ENCODE results near the gene FYCO1. TPM values are rescaled to one million over a fixed set of nuclear protein-coding genes. Genes with fewer than 3 reads are reported as not detected.

FYCO1 gene
- total and polyA plus RNA-seq, 2 of the 8 experiments (the other 6 are each of a cell fraction or from before 2014, with no cell fraction given) = 4.8 to 10.8 TPM

GRCh38 chr3:46010519-46011113 lies 15.0 kb upstream of the FYCO1 start:
- no peak overlapping the region for H2BK120ac ChIP-seq (replicated peaks; ENCODE audit: low read depth, low read length)
- H3K27me3 ChIP-seq (replicated peaks in 1 of 4; ENCODE audit: control insufficient read depth in 3 of 4, extremely low read depth in 1 of 4, insufficient read depth in 3 of 4, low read length in 3 of 4) = no peaks in the 10 kb centered on the region
- CTCF ChIA-PET (ENCODE audit: partially characterized antibody) = interaction anchor here (0.6 kb wide), 1 partner anchor 16 kb away, joined by 3 read pairs; no protein-coding TSS in a partner anchor
- no peak overlapping the region for H3K9ac ChIP-seq (replicated peaks in 1 of 4; ENCODE audit: extremely low read depth in 1 of 4, low read depth in 3 of 4, low read length in 3 of 4)
- WGBS, 2 experiments (ENCODE audit: extremely low coverage in 1 of 2, insufficient coverage in 1 of 2, insufficient read length in 1 of 2, insufficient replicate concordance in 2 of 2, low coverage in 1 of 2, low lambda C conversion rate in 2 of 2, missing lambda C conversion rate in 1 of 2) = 86% methylated on average over 2 of the region's 2 CpGs; no CpG with 5 or more reads in 1 of the 2 experiments
- DNase-seq (ENCODE audit: low read depth in 1 of 2, low spot score in 2 of 2) = no peak
- no peaks in the 10 kb centered on the region for H3K9me3 ChIP-seq (ENCODE audit: insufficient read depth in 2 of 2, low read depth in 1 of 2, low read length in 1 of 2)
- H2BK15ac ChIP-seq (ENCODE audit: low read length) = no peak overlapping the region
- no peak overlapping the region for H3K4me3 ChIP-seq (ENCODE audit: extremely low read depth in 1 of 4, insufficient read depth in 2 of 4, low read depth in 3 of 4, low read length in 4 of 4)
- H2AFZ ChIP-seq (ENCODE audit: low read length) = no peak overlapping the region
- no peak overlapping the region for H3K18ac ChIP-seq (ENCODE audit: extremely low read depth, low read length)
- H4K8ac ChIP-seq (ENCODE audit: extremely low read depth, insufficient read depth, low read length) = no peak overlapping the region
- H4K20me1 ChIP-seq (replicated peaks in 1 of 2; ENCODE audit: control insufficient read depth in 1 of 2, insufficient read depth in 2 of 2, low read length in 2 of 2) = no peaks in the 10 kb centered on the region
- no peak overlapping the region for H4K91ac ChIP-seq (replicated peaks; ENCODE audit: insufficient read length, low read length)
- no peak overlapping the region for H3K23ac ChIP-seq (ENCODE audit: insufficient read length)
- no peaks in the 10 kb centered on the region for H3K79me1 ChIP-seq (ENCODE audit: low read depth, low read length)
- no peak overlapping the region for H2AK5ac ChIP-seq (ENCODE audit: low read depth, low read length)
- POLR2A ChIA-PET (ENCODE audit: partially characterized antibody) = interaction anchor here (1.2 kb wide), 1 partner anchor 16 kb away, joined by 3 read pairs; no protein-coding TSS in a partner anchor
- no peaks in the 10 kb centered on the region for H3K36me3 ChIP-seq (ENCODE audit: control insufficient read depth in 2 of 4, insufficient read depth in 4 of 4, low read length in 3 of 4)
- no peak overlapping the region for H2BK5ac ChIP-seq (ENCODE audit: low read depth, low read length)
- H2BK12ac ChIP-seq (ENCODE audit: low read depth, low read length) = no peak overlapping the region
- no peaks in the 10 kb centered on the region for H3K79me2 ChIP-seq (ENCODE audit: control insufficient read depth in 1 of 2, insufficient read depth in 2 of 2, low read length in 2 of 2)
- no peak overlapping the region for H4K5ac ChIP-seq (ENCODE audit: insufficient read length, low read depth, low read length)
- no peak overlapping the region for H3K27ac ChIP-seq (ENCODE audit: low read depth, low read length)
- H3K23me2 ChIP-seq (ENCODE audit: low read depth, low read length) = no peaks in the 10 kb centered on the region
- no peak for FAIRE-seq
- H2BK20ac ChIP-seq (ENCODE audit: low read length) = no peak overlapping the region
- no peak overlapping the region for H3K4ac ChIP-seq (replicated peaks; ENCODE audit: insufficient read length, low read depth, low read length)
- H3K4me2 ChIP-seq (ENCODE audit: insufficient read depth in 1 of 2, low read depth in 2 of 2, low read length in 2 of 2) = no peak overlapping the region
- H3K56ac ChIP-seq (replicated peaks; ENCODE audit: insufficient read length, low read depth, low read length) = no peak overlapping the region
- H3K14ac ChIP-seq (ENCODE audit: insufficient read length) = no peak overlapping the region
- H3K4me1 ChIP-seq (replicated peaks in 1 of 4; ENCODE audit: control insufficient read depth in 3 of 4, insufficient read depth in 4 of 4, low read length in 3 of 4) = peaks cover 0 to 4% (median under 1%) of the 10 kb centered on the region in 4 experiments; a peak in 2 of 7 replicates
- TF ChIP-seq ATF2 (IDR thresholded peaks at IDR 0.05; ENCODE audit: low read length) (no peak), ASH2L (IDR thresholded peaks at IDR 0.05; ENCODE audit: low read length) (no peak), BACH1 (IDR thresholded peaks at IDR 0.05; ENCODE audit: low read length) (no peak), NANOG (IDR thresholded peaks at IDR 0.05; ENCODE audit: insufficient read depth, low read depth, low read length, poor library complexity, severe bottlenecking) (no peak), KDM1A (IDR thresholded peaks at IDR 0.05; ENCODE audit: borderline replicate concordance, low read length) (no peak), POLR2AphosphoS5 (IDR thresholded peaks at IDR 0.05; ENCODE audit: low read depth, low read length) (no peak), BCL11A (IDR thresholded peaks at IDR 0.05; ENCODE audit: low read depth in 2 of 2, low read length in 2 of 2) (no peak), E2F6 (IDR thresholded peaks at IDR 0.05) (no peak), YY1 (IDR thresholded peaks at IDR 0.05; ENCODE audit: low read depth, low read length) (no peak), BRCA1 (IDR thresholded peaks at IDR 0.05; ENCODE audit: low read depth, low read length) (no peak)
